SU-DHL-6 (cell line): Measurements from ENCODE around the gene POLR3G.

ENCODE experiments used
- H2AFZ ChIP-seq: fragments of 200-600 bp; sonication (generic); 2 replicates; pipeline ENCODE4 v1.6.1; 2014; ENCODE audit warnings: low read depth, mild to moderate bottlenecking, moderate library complexity, mixed read lengths, antibody characterized with exemption, low read length; ENCODE audit not compliant: severe bottlenecking
- H3F3A ChIP-seq: fragments of 200-600 bp; shearing (Covaris generic); 2 replicates; pipeline ENCODE4 v1.6.0; 2016; ENCODE audit warnings: antibody characterized with exemption, mild to moderate bottlenecking; ENCODE audit not compliant: insufficient read depth
- H3K27ac ChIP-seq: fragments of 200-600 bp; sonication (generic); 2 replicates; pipeline ENCODE4 v1.5.1; 2016; ENCODE audit warnings: low read depth, mild to moderate bottlenecking, low read length, moderate library complexity, mixed read lengths
- H3K27me3 ChIP-seq: fragments of 200-600 bp; sonication (generic), shearing (Covaris generic); 2 replicates; pipeline ENCODE4 v1.6.0; 2014; ENCODE audit warnings: mild to moderate bottlenecking, low read length
- H3K36me3 ChIP-seq: fragments of 200-600 bp; sonication (generic); 2 replicates; pipeline ENCODE4 v1.6.1; 2014; ENCODE audit warnings: mild to moderate bottlenecking, low read length, mixed read lengths
- H3K4me2 ChIP-seq: fragments of 300-600, 200-600 bp; shearing (Covaris generic), sonication (generic); 2 replicates; pipeline ENCODE4 v1.6.0; 2014; ENCODE audit warnings: low read length, low read depth, mild to moderate bottlenecking; ENCODE audit not compliant: poor library complexity, severe bottlenecking
- H3K4me3 ChIP-seq: fragments of 200-600 bp; sonication (generic); 2 replicates; pipeline ENCODE4 v1.5.1; 2014; ENCODE audit warnings: antibody characterized with exemption, low read length, mild to moderate bottlenecking, mixed read lengths; ENCODE audit not compliant: insufficient read depth, poor library complexity, severe bottlenecking
- H3K79me2 ChIP-seq: fragments of 200-600 bp; sonication (generic); 2 replicates; pipeline ENCODE4 v1.6.1; 2014; ENCODE audit warnings: mild to moderate bottlenecking, low read length, moderate library complexity; ENCODE audit not compliant: insufficient read depth
- H3K9ac ChIP-seq: fragments of 200-600 bp; sonication (generic); 2 replicates; pipeline ENCODE4 v1.7.0; 2014; ENCODE audit warnings: mild to moderate bottlenecking, low read length
- H3K9me2 ChIP-seq: fragments of 200-600 bp; sonication (generic); replicated peaks from 2 replicates; pipeline ENCODE4 v1.6.1; 2014; ENCODE audit warnings: low read length; ENCODE audit not compliant: insufficient read depth
- H3K9me3 ChIP-seq: fragments of 200-600 bp; sonication (generic); 2 replicates; pipeline ENCODE4 v1.6.1; 2014; ENCODE audit warnings: low read length, mixed read lengths; ENCODE audit not compliant: insufficient read depth
- H4K20me1 ChIP-seq: fragments of 200-600 bp; sonication (generic); 2 replicates; pipeline ENCODE4 v1.6.1; 2014; ENCODE audit warnings: low read depth, mild to moderate bottlenecking, antibody characterized with exemption, low read length, moderate library complexity, mixed read lengths
- CTCF ChIP-seq: fragments of 200-600 bp; sonication (generic); IDR thresholded peaks from one replicate; pipeline ENCODE4 v1.5.1; 2017; ENCODE audit warnings: antibody characterized with exemption, mild to moderate bottlenecking, low read length, moderate library complexity; ENCODE audit not compliant: insufficient read depth, poor library complexity, severe bottlenecking
- EZH2phosphoT487 ChIP-seq: fragments of 200-600 bp; sonication (generic), shearing (Covaris generic); conservative IDR thresholded peaks from 2 replicates; pipeline ENCODE4 v1.6.1; 2018; ENCODE audit warnings: mild to moderate bottlenecking, antibody characterized with exemption, low read length, moderate library complexity, mixed read lengths

Gene POLR3G

GRCh38 chr5:90548069-90548593, 73.5 kb downstream of the POLR3G start:
- no peak overlapping the region for H2AFZ ChIP-seq
- H3K36me3 ChIP-seq, result no peaks in the 10 kb centered on the region
- no peak overlapping the region for H3K4me2 ChIP-seq
- H3K27ac ChIP-seq, result no peak overlapping the region
- H3K9me3 ChIP-seq, result no peaks in the 10 kb centered on the region
- H3F3A ChIP-seq, result no peaks in the 10 kb centered on the region
- no peak overlapping the region for H3K9ac ChIP-seq
- no peaks in the 10 kb centered on the region for H3K79me2 ChIP-seq
- no peak for TF ChIP-seq EZH2phosphoT487
- TF ChIP-seq CTCF, result no peak
- no peaks in the 10 kb centered on the region for H3K27me3 ChIP-seq
- no peaks in the 10 kb centered on the region for H3K9me2 ChIP-seq
- H3K4me3 ChIP-seq, result no peak overlapping the region
- no peaks in the 10 kb centered on the region for H4K20me1 ChIP-seq

- no peaks in the 10 kb centered on the region for H3K9me2 ChIP-seq
- no peaks in the 10 kb centered on the region for H3F3A ChIP-seq
- no peaks in the 10 kb centered on the region for H3K27me3 ChIP-seq
- TF ChIP-seq EZH2phosphoT487, result no peak
- TF ChIP-seq CTCF, result no peak
- H2AFZ ChIP-seq, result no peak overlapping the region
- H4K20me1 ChIP-seq, result no peaks in the 10 kb centered on the region
- no peak overlapping the region for H3K27ac ChIP-seq
- H3K79me2 ChIP-seq, result no peaks in the 10 kb centered on the region
- H3K36me3 ChIP-seq, result no peaks in the 10 kb centered on the region
- H3K4me2 ChIP-seq, result no peak overlapping the region
- H3K9me3 ChIP-seq, result no peaks in the 10 kb centered on the region
- H3K4me3 ChIP-seq, result no peak overlapping the region
- no peak overlapping the region for H3K9ac ChIP-seq
Measured at GRCh38 chr5:90549223-90549622, 74.6 kb downstream of the POLR3G start.

- no peaks in the 10 kb centered on the region for H3F3A ChIP-seq
- TF ChIP-seq CTCF (no peak), EZH2phosphoT487 (no peak)
- no peak overlapping the region for H3K4me3 ChIP-seq
- no peaks in the 10 kb centered on the region for H3K9me3 ChIP-seq
- no peaks in the 10 kb centered on the region for H3K36me3 ChIP-seq
- H3K9me2 ChIP-seq, result no peaks in the 10 kb centered on the region
- H4K20me1 ChIP-seq, result no peaks in the 10 kb centered on the region
- H3K27ac ChIP-seq, result no peak overlapping the region
- no peak overlapping the region for H2AFZ ChIP-seq
- H3K4me2 ChIP-seq, result no peak overlapping the region
- no peak overlapping the region for H3K9ac ChIP-seq
- no peaks in the 10 kb centered on the region for H3K79me2 ChIP-seq
- H3K27me3 ChIP-seq, result no peaks in the 10 kb centered on the region
Measured at GRCh38 chr5:90549729-90550275, 75.1 kb downstream of the POLR3G start.
